NCI-H2107 treated with DMSO at 0.1 percent for 48 hours (cell line): ENCODE measurements around the gene PRSS22.

ENCODE experiments used
- DNase-seq: peaks from one replicate; lab custom pipeline; 2025; ENCODE audit not compliant: unreplicated experiment; lab: John Stamatoyannopoulos, UW

PRSS22 gene

GRCh38 chr16:2852731-2853507 is 5.1 kb downstream of the PRSS22 start:
- no peak for DNase-seq

- no peak for DNase-seq
Observed at GRCh38 chr16:2852003-2852730, 5.8 kb downstream of the PRSS22 start.

- DNase-seq = no peak
Observed at GRCh38 chr16:2848933-2849725, 8.8 kb downstream of the PRSS22 start.

- DNase-seq = no peak
Observed at GRCh38 chr16:2846511-2847310, 11.3 kb downstream of the PRSS22 start.

GRCh38 chr16:2845116-2845515 is 12.9 kb downstream of the PRSS22 start:
- no peak for DNase-seq

- DNase-seq = no peak
Observed at GRCh38 chr16:2843526-2843925, 14.4 kb downstream of the PRSS22 start.

- no peak for DNase-seq
Observed at GRCh38 chr16:2842340-2843000, 15.5 kb downstream of the PRSS22 start.

GRCh38 chr16:2841606-2842339 is 16.2 kb downstream of the PRSS22 start:
- DNase-seq = no peak

- no peak for DNase-seq
Observed at GRCh38 chr16:2840914-2841313, 17.1 kb downstream of the PRSS22 start.

GRCh38 chr16:2839650-2840450 is 18.1 kb downstream of the PRSS22 start:
- DNase-seq = no peak

- no peak for DNase-seq
Observed at GRCh38 chr16:2838928-2839327, 19.0 kb downstream of the PRSS22 start.

GRCh38 chr16:2836646-2837508 is 21.1 kb downstream of the PRSS22 start:
- no peak for DNase-seq

GRCh38 chr16:2835638-2836493 is 22.1 kb downstream of the PRSS22 start:
- no peak for DNase-seq

GRCh38 chr16:2834968-2835367 is 23.0 kb downstream of the PRSS22 start:
- DNase-seq = no peak

GRCh38 chr16:2833776-2834175 is 24.2 kb downstream of the PRSS22 start:
- DNase-seq = no peak

GRCh38 chr16:2831203-2831602 is 26.8 kb downstream of the PRSS22 start:
- DNase-seq = no peak

GRCh38 chr16:2830355-2830695 is 27.6 kb downstream of the PRSS22 start:
- DNase-seq = no peak
